ENCODE results near the gene ZNF532. TPM values are rescaled to one million over a fixed set of nuclear protein-coding genes. Genes with fewer than 3 reads are reported as not detected.
"Not testable (repeated sequence)": the region's sequence is repeated elsewhere in the genome, so short reads cannot be mapped to it uniquely, and the experiment has no call there.

Gene ZNF532
- total RNA-seq, 1 experiment from 2014 or later: 49.8 TPM

DNA sequence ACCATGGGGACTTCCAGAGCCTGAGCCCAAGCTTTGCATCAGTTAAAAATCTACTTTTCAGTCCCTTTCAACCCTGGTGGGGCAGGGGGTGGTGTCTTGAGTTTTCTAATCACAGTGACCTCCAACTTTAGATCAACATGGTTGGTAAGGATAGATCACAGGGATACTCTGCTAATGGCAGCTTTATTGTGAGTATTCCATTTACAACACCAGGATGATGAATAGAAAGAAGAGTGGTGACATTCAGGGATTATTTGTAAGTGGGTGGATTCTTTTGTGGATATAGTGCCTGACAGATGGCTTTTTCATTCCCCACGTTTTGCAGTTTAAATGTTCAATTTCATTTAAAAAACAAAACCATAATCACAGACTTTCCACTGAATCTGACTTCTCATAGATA, 51.3 kb downstream of the ZNF532 start:
- H3K9me3 ChIP-seq (ENCODE audit: control insufficient read depth, insufficient read depth, low read depth, low read length): no peaks in the 10 kb centered on the region
- peaks cover 10% of the 10 kb centered on the region for H3K4me1 ChIP-seq (ENCODE audit: control insufficient read depth, insufficient read depth, low read length)
- no peaks in the 10 kb centered on the region for H3K36me3 ChIP-seq (ENCODE audit: control insufficient read depth, insufficient read depth, low read length)
- POLR2A ChIA-PET: no interaction called here
- no peaks in the 10 kb centered on the region for H3K27me3 ChIP-seq (ENCODE audit: control insufficient read depth, insufficient read depth, low read length)
- intact Hi-C loops (cut with micrococcal nuclease; ENCODE audit: unreplicated experiment): no loop called here
- H3K4me3 ChIP-seq (ENCODE audit: low read depth in 2 of 2, low read length in 2 of 2): no peak overlapping the region
- H3K27ac ChIP-seq (ENCODE audit: low read length): no peak overlapping the region
- CTCF ChIA-PET: no interaction called here
- TF ChIP-seq SIN3A (IDR thresholded peaks at IDR 0.05; ENCODE audit: borderline replicate concordance, insufficient read depth, low read depth, low read length) (no peak), POLR2AphosphoS5 (IDR thresholded peaks at IDR 0.05; ENCODE audit: low read depth, low read length) (no peak), TCF7L2 (IDR thresholded peaks at IDR 0.05; ENCODE audit: low read depth, low read length) (no peak)
- TF ChIP-seq, protein P1, sequence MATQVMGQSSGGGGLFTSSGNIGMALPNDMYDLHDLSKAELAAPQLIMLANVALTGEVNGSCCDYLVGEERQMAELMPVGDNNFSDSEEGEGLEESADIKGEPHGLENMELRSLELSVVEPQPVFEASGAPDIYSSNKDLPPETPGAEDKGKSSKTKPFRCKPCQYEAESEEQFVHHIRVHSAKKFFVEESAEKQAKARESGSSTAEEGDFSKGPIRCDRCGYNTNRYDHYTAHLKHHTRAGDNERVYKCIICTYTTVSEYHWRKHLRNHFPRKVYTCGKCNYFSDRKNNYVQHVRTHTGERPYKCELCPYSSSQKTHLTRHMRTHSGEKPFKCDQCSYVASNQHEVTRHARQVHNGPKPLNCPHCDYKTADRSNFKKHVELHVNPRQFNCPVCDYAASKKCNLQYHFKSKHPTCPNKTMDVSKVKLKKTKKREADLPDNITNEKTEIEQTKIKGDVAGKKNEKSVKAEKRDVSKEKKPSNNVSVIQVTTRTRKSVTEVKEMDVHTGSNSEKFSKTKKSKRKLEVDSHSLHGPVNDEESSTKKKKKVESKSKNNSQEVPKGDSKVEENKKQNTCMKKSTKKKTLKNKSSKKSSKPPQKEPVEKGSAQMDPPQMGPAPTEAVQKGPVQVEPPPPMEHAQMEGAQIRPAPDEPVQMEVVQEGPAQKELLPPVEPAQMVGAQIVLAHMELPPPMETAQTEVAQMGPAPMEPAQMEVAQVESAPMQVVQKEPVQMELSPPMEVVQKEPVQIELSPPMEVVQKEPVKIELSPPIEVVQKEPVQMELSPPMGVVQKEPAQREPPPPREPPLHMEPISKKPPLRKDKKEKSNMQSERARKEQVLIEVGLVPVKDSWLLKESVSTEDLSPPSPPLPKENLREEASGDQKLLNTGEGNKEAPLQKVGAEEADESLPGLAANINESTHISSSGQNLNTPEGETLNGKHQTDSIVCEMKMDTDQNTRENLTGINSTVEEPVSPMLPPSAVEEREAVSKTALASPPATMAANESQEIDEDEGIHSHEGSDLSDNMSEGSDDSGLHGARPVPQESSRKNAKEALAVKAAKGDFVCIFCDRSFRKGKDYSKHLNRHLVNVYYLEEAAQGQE (IDR thresholded peaks at IDR 0.05; ENCODE audit: insufficient read depth in 1 of 2, low read depth in 2 of 2, low read length in 1 of 2): no peak
- TF ChIP-seq, protein P2, sequence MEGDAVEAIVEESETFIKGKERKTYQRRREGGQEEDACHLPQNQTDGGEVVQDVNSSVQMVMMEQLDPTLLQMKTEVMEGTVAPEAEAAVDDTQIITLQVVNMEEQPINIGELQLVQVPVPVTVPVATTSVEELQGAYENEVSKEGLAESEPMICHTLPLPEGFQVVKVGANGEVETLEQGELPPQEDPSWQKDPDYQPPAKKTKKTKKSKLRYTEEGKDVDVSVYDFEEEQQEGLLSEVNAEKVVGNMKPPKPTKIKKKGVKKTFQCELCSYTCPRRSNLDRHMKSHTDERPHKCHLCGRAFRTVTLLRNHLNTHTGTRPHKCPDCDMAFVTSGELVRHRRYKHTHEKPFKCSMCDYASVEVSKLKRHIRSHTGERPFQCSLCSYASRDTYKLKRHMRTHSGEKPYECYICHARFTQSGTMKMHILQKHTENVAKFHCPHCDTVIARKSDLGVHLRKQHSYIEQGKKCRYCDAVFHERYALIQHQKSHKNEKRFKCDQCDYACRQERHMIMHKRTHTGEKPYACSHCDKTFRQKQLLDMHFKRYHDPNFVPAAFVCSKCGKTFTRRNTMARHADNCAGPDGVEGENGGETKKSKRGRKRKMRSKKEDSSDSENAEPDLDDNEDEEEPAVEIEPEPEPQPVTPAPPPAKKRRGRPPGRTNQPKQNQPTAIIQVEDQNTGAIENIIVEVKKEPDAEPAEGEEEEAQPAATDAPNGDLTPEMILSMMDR (IDR thresholded peaks at IDR 0.05): no peak
- DNase-seq (ENCODE audit: low read depth, low spot score): no peak
- no peak for ATAC-seq
- in situ Hi-C loops (cut with HindIII; ENCODE audit: low pct_unique_long_range_greater_than_20kb, low sequenced_read_pairs): no loop called here
- BruUV-seq (replicated peaks): no TSS peak

DNA sequence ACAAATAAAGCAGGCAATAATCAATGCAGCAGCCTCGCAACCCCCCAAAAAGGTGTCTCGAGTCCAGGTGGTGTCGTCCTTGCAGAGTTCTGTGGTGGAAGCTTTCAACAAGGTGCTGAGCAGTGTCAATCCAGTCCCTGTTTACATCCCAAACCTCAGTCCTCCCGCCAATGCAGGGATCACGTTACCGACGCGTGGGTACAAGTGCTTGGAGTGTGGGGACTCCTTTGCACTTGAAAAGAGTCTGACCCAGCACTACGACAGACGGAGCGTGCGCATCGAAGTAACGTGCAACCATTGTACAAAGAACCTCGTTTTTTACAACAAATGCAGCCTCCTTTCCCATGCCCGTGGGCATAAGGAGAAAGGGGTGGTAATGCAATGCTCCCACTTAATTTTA, 55.3 kb downstream of the ZNF532 start:
- H3K36me3 ChIP-seq (ENCODE audit: control insufficient read depth, insufficient read depth, low read length); CTCF ChIA-PET; H3K9me3 ChIP-seq (ENCODE audit: control insufficient read depth, insufficient read depth, low read depth, low read length); H3K4me1 ChIP-seq (ENCODE audit: control insufficient read depth, insufficient read depth, low read length); H3K27ac ChIP-seq (ENCODE audit: low read length); POLR2A ChIA-PET; H3K27me3 ChIP-seq (ENCODE audit: control insufficient read depth, insufficient read depth, low read length); intact Hi-C loops (cut with micrococcal nuclease; ENCODE audit: unreplicated experiment); DNase-seq (ENCODE audit: low read depth, low spot score); BruUV-seq (replicated peaks); in situ Hi-C loops (cut with HindIII; ENCODE audit: low pct_unique_long_range_greater_than_20kb, low sequenced_read_pairs); ATAC-seq; H3K4me3 ChIP-seq (ENCODE audit: low read depth in 2 of 2, low read length in 2 of 2): not testable (repeated sequence)

DNA sequence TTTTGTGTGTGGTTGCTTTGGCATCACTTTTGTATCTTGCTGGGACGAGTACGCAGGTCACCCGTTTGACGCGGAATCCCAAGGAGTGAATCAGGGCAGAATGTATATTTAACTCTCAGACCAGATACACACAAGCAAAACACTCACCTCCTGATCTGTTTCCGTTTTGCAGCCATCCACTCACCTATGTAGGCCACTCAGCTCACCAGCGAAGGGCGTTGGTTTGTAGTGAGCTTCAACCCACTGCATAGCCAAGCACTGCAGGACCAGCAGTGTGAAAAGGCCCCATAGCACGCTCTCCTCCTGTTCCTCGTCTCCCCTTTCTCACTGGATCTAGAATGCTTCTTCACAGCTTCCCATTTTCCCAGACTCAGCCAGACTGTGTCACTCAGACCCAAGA, 58.3 kb downstream of the ZNF532 start:
- no peak for ATAC-seq
- intact Hi-C loops (cut with micrococcal nuclease; ENCODE audit: unreplicated experiment) (no loop called here), in situ Hi-C loops (cut with HindIII; ENCODE audit: low pct_unique_long_range_greater_than_20kb, low sequenced_read_pairs) (no loop called here)
- BruUV-seq (replicated peaks): no TSS peak
- POLR2A ChIA-PET: no interaction called here
- no peak for TF ChIP-seq POLR2AphosphoS5 (IDR thresholded peaks at IDR 0.05; ENCODE audit: low read depth, low read length)
- TF ChIP-seq SIN3A (IDR thresholded peaks at IDR 0.05; ENCODE audit: borderline replicate concordance, insufficient read depth, low read depth, low read length): no peak
- TF ChIP-seq, protein P2 (IDR thresholded peaks at IDR 0.05): no peak
- no peak for TF ChIP-seq TCF7L2 (IDR thresholded peaks at IDR 0.05; ENCODE audit: low read depth, low read length)
- TF ChIP-seq, protein P1 (IDR thresholded peaks at IDR 0.05; ENCODE audit: insufficient read depth in 1 of 2, low read depth in 2 of 2, low read length in 1 of 2): no peak
- Histone ChIP-seq H3K9me3 (ENCODE audit: control insufficient read depth, insufficient read depth, low read depth, low read length) (peaks cover 3% of the 10 kb centered on the region; the same call in 1 of the 2 replicates), H3K27ac (ENCODE audit: low read length) (no peak overlapping the region), H3K4me3 (ENCODE audit: low read depth in 2 of 2, low read length in 2 of 2) (no peak overlapping the region), H3K4me1 (ENCODE audit: control insufficient read depth, insufficient read depth, low read length) (peaks cover 8% of the 10 kb centered on the region), H3K27me3 (ENCODE audit: control insufficient read depth, insufficient read depth, low read length) (no peaks in the 10 kb centered on the region), H3K36me3 (ENCODE audit: control insufficient read depth, insufficient read depth, low read length) (no peaks in the 10 kb centered on the region)
- DNase-seq (ENCODE audit: low read depth, low spot score): no peak
- CTCF ChIA-PET: no interaction called here
